ENCODE results near the gene OLFM3. TPM values are rescaled to one million over a fixed set of nuclear protein-coding genes. Genes with fewer than 3 reads are reported as not detected.

OLFM3 gene
- total RNA-seq, 1 donor from 2014 or later, result not detected

- DNase-seq (ENCODE audit: extremely low read depth, low read depth, low spot score), result no peak
Measured at GRCh38 chr1:101953623-101954022, 43.1 kb downstream of the OLFM3 start.

- DNase-seq (ENCODE audit: extremely low read depth, low read depth, low spot score), result no peak
Measured at GRCh38 chr1:101945884-101946283, 50.8 kb downstream of the OLFM3 start.

GRCh38 chr1:101943237-101943636, 53.5 kb downstream of the OLFM3 start:
- no peak for DNase-seq (ENCODE audit: extremely low read depth, low read depth, low spot score)

- DNase-seq (ENCODE audit: extremely low read depth, low read depth, low spot score), result no peak
Measured at GRCh38 chr1:101942516-101943193, 54.1 kb downstream of the OLFM3 start.

GRCh38 chr1:101938681-101939080, 58.0 kb downstream of the OLFM3 start:
- no peak for DNase-seq (ENCODE audit: extremely low read depth, low read depth, low spot score)

- no peak for DNase-seq (ENCODE audit: extremely low read depth, low read depth, low spot score)
Measured at GRCh38 chr1:101929343-101929742, 67.4 kb downstream of the OLFM3 start.

- no peak for DNase-seq (ENCODE audit: extremely low read depth, low read depth, low spot score)
Measured at GRCh38 chr1:101928829-101929228, 67.9 kb downstream of the OLFM3 start.

GRCh38 chr1:101924700-101925099, 72.0 kb downstream of the OLFM3 start:
- DNase-seq (ENCODE audit: extremely low read depth, low read depth, low spot score), result no peak

- DNase-seq (ENCODE audit: extremely low read depth, low read depth, low spot score), result no peak
Measured at GRCh38 chr1:101920577-101920976, 76.1 kb downstream of the OLFM3 start.

GRCh38 chr1:101918277-101918676, 78.4 kb downstream of the OLFM3 start:
- no peak for DNase-seq (ENCODE audit: extremely low read depth, low read depth, low spot score)

GRCh38 chr1:101915597-101915996, 81.1 kb downstream of the OLFM3 start:
- no peak for DNase-seq (ENCODE audit: extremely low read depth, low read depth, low spot score)

- no peak for DNase-seq (ENCODE audit: extremely low read depth, low read depth, low spot score)
Measured at GRCh38 chr1:101914473-101915242, 82.1 kb downstream of the OLFM3 start.

- no peak for DNase-seq (ENCODE audit: extremely low read depth, low read depth, low spot score)
Measured at GRCh38 chr1:101911894-101912293, 84.8 kb downstream of the OLFM3 start.

GRCh38 chr1:101908980-101909379, 87.7 kb downstream of the OLFM3 start:
- no peak for DNase-seq (ENCODE audit: extremely low read depth, low read depth, low spot score)

- no peak for DNase-seq (ENCODE audit: extremely low read depth, low read depth, low spot score)
Measured at GRCh38 chr1:101907264-101907663, 89.5 kb downstream of the OLFM3 start.

GRCh38 chr1:101905283-101905835, 91.4 kb downstream of the OLFM3 start:
- DNase-seq (ENCODE audit: extremely low read depth, low read depth, low spot score), result no peak

GRCh38 chr1:101902199-101902598, 94.5 kb downstream of the OLFM3 start:
- no peak for DNase-seq (ENCODE audit: extremely low read depth, low read depth, low spot score)

GRCh38 chr1:101898137-101898536, 98.6 kb downstream of the OLFM3 start:
- DNase-seq (ENCODE audit: extremely low read depth, low read depth, low spot score), result no peak

GRCh38 chr1:101884621-101885020, 112.1 kb downstream of the OLFM3 start:
- DNase-seq (ENCODE audit: extremely low read depth, low read depth, low spot score), result no peak

- DNase-seq (ENCODE audit: extremely low read depth, low read depth, low spot score), result no peak
Measured at GRCh38 chr1:101875891-101876290, 120.8 kb downstream of the OLFM3 start.

- no peak for DNase-seq (ENCODE audit: extremely low read depth, low read depth, low spot score)
Measured at GRCh38 chr1:101873672-101874071, 123.1 kb downstream of the OLFM3 start.

- no peak for DNase-seq (ENCODE audit: extremely low read depth, low read depth, low spot score)
Measured at GRCh38 chr1:101859941-101860340, 136.8 kb downstream of the OLFM3 start.
